ENCODE data around the gene POC1A.

Gene POC1A

DNA sequence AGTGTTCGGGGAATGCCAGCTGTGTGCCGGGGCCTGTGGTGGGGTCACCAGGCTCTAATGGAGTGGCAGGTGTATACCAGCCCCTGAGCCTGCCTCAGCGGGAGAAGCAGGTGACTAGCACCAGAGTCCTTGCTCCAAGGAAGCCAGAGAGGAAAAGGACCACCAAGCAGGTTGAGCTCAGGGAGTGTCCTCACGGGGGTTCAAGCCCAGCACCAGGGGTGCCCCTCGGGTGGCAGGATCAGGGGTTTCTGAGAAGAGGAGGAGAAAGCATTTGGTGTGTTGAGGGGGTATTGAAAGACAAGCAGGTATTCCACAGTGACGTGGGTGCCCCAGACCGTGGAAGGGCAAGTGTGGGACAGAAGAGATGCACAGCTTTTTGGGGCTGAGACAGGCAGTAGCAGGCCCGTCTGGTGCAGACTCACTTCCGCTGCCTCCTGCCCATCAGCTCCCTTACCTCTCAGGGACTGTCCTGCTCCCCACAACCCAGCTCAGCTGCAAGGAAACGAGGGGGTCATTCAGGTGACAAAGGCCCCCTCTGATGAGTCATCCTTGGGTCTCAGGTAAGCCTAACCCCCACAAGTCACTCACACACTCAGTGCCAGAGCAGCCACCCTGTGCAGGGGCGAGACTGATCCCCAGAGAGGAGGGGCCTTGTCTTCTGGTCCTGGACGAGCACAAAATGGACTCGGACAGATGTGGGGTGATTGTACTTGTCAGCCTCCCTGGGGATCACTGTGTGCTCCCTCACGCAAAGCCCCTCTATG lies 21.4 kb upstream of the POC1A start:
- TF ChIP-seq, protein P1, sequence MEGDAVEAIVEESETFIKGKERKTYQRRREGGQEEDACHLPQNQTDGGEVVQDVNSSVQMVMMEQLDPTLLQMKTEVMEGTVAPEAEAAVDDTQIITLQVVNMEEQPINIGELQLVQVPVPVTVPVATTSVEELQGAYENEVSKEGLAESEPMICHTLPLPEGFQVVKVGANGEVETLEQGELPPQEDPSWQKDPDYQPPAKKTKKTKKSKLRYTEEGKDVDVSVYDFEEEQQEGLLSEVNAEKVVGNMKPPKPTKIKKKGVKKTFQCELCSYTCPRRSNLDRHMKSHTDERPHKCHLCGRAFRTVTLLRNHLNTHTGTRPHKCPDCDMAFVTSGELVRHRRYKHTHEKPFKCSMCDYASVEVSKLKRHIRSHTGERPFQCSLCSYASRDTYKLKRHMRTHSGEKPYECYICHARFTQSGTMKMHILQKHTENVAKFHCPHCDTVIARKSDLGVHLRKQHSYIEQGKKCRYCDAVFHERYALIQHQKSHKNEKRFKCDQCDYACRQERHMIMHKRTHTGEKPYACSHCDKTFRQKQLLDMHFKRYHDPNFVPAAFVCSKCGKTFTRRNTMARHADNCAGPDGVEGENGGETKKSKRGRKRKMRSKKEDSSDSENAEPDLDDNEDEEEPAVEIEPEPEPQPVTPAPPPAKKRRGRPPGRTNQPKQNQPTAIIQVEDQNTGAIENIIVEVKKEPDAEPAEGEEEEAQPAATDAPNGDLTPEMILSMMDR (IDR thresholded peaks at IDR 0.05), result no peak

DNA sequence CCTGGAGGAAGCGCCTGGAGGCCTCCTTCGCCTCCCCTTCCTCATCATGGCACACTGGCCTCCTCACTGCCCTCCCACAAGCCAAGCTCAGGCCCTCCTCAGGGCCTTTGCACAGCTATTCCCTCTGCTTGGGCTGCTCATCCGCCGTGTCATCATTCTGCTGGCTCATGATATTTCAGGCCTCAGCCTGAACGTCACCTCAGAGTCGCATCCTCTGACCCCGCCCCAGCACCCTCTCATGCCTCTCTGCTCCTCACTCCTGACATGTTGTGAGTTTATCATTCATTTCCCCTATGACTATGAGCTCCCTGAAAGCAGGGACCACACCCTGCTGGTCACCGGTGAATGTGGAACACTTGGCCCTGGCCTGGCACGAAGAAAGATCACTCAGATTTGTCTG lies 20.7 kb upstream of the POC1A start:
- TF ChIP-seq, protein P1 (IDR thresholded peaks at IDR 0.05), result no peak

DNA sequence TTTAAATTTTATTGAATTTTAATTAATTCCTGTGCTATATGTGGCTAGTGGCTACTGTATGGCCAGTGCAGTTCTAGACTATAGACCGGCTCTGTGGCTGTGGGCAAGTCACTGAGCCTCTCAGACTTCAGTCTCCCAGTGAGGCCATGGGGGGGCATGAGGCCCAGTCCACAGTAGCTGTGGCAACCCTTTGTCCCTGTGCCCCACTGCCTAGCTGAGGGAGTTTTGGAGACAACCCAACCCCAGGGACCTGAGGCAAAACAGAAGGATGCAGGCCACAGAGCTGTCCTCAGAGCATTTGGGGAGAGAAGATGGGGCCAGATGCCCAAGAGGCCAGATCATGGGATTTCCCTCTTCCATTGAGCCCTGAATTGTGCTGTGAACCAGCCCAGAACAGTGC lies 18.9 kb upstream of the POC1A start:
- TF ChIP-seq, protein P1 (IDR thresholded peaks at IDR 0.05), result no peak

DNA sequence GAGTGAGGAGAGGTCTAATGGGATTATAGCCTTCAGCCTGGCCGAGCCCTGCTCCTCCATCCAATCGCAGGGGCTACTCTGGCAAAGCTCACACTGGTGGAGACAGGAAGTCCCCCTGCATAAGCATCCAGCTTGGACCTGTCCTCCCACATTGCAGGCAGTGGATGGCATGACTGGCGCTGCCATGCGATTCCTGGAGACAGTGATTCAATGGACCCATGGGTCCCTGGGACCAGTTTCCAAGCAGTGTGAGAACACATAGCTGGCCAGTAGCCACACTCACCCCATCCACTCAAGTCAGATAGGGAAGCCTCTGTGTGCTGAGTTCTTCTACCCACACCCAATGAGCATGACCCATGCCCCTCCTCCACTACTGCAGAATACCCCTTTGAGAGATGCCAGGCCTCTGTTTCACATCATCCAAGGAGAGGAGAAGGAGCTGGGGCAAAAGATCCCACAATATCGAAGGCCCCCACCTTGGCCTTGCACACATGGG lies 18.1 kb upstream of the POC1A start:
- TF ChIP-seq, protein P1 (IDR thresholded peaks at IDR 0.05), result no peak

DNA sequence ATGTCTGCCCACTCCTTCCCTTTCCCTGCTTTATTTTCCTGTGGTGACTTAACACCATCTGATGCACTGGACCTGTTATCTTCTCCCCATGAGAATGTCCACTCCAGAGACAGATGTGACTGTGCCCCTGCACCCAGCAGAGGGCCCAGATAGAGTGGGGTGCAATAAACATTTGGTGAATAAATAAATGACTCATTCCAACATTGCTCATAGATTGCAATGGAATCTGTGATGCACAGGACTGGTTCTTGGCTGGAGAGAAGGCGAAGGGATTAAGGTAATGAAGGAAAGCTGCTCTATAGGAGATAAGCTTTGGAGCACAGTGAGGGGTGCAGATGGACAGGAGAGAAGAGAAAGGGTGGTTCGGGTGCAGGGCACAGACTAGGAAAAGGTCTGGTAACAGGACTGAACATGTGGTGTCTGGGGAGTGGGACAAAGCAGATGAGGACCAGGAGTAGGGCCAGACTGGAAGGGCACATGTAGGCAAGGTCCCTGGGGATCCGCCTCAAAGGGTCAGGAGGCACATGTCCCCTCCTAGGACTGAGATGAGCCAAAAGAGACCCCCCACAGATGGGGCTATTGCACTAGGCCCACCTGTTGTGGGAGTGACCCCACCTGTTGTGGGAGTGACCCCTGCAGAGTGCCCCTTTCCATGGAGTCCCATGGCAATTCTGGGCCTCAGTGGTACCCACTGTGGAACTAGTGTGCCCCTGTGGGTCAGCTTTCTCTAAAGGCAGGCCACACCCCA lies 17.5 kb upstream of the POC1A start:
- TF ChIP-seq, protein P1 (IDR thresholded peaks at IDR 0.05), result no peak

DNA sequence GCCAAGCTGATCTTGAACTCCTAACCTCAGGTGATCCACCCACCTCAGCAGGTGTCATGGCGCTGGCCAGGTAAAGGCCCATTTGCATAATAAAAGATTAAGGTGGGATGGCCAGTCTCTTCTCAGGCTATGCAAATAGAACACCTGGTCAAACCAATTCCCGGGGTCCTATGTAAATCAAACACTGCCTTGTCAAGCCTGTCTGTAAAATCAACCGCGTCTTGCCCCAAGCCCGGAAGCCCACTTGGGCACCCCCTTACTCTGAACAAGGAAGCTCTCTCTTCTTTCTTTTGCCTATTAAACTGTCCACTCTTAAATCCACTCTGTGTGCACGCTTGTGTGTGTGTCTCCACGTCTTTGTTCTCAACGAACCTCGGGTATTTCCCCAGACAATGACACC lies 13.0 kb upstream of the POC1A start:
- TF ChIP-seq, protein P1 (IDR thresholded peaks at IDR 0.05), result no peak

DNA sequence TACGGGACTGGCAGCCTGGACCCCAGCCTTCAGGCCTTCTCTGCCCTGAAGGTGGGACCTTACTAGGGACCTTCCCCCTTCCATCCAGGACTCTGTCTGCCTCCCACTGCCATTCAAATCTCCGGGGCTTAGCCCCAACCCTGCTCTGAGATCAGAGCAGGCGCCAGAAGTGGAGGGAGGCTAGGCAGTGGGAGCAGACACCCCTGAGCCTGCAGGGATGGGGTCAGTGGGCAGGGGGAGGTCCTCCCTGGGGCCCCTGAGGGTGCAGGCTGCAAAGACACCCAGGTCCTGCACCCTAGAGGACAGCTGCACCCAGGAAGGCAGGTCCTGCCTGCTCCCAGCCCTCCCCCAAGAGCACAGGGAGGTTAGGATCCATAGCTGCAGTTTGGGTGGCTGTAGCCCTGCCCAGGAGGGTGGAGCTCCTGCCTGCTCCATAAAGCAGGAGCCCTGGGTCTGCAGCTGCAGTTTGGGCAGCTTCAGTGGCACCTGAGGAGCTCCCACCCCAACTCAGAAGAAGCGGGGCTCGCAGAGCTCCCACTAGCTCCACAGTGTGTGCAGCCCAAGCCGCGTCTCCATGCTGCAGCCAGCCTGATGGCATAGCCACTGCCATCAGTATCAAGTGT lies 8.1 kb upstream of the POC1A start:
- TF ChIP-seq, protein P1 (IDR thresholded peaks at IDR 0.05), result no peak

All from LNCAP (cell line).